Testis (tissue), 3 donors: Measurements from ENCODE around the gene RXRA. TPM values are rescaled to one million over a fixed set of nuclear protein-coding genes. Genes with fewer than 3 reads are reported as not detected.

Source experiments
- DNase-seq: peaks from one replicate; pipeline ENCODE4 v3.0.0-alpha.2; 2019
- H3K27ac ChIP-seq, 2 donors: fragments of 200-600 bp; sonication (generic); one replicate each; pipeline ENCODE4 v1.5.1; 2019
- H3K27me3 ChIP-seq: fragments of 200-600 bp; sonication (generic); one replicate; pipeline ENCODE4 v1.5.1; 2019
- H3K36me3 ChIP-seq: fragments of 200-600 bp; sonication (generic); one replicate; pipeline ENCODE4 v1.5.1; 2017; ENCODE audit warnings: low read depth; ENCODE audit errors: missing control alignments
- H3K4me1 ChIP-seq: fragments of 200-600 bp; sonication (generic); one replicate; pipeline ENCODE4 v1.5.1; 2019
- H3K4me3 ChIP-seq, 2 donors: fragments of 200-600 bp; sonication (generic); one replicate each; pipeline ENCODE4 v1.5.1; 2017 to 2019
- H3K9me3 ChIP-seq: fragments of 200-600 bp; sonication (generic); one replicate; pipeline ENCODE4 v1.5.1; 2017
- POLR2A ChIP-seq: fragments of 450-650 bp; IDR thresholded peaks from one replicate; pipeline ENCODE4 v1.6.1; 2017; ENCODE audit warnings: antibody characterized with exemption, mild to moderate bottlenecking, moderate library complexity
- WGBS, 2 donors: methylation state at CpG; one replicate each; pipeline ENCODE4 v1.1.5; 2018; 5-methylcytosine and 5-hydroxymethylcytosine counted together
- intact Hi-C: fragments of 100-400 bp; cut with DNase I; formaldehyde crosslinking; loops from one replicate; pipeline ENCODE4 v1.15.1; 2023; ENCODE audit warnings: low total_unique reads
- polyA plus RNA-seq: library from polyadenylated mRNA; stranded (reverse); fragments of 350-450 nt; fragmentation: Illumina TruSeq; extraction: RNeasy Lipid Tissue Mini Kit (QIAGEN cat#74804); gene quantifications from one replicate; pipeline ENCODE4 v1.2.3, GENCODE V29; 2014; ENCODE audit warnings: low read depth, low replicate concordance; ENCODE audit not compliant: insufficient read depth
- total RNA-seq, 2 donors: library from RNA; depleted of rRNA; stranded (reverse); fragments of >200 nt; gene quantifications; one replicate each; pipeline ENCODE4 v1.2.3, GENCODE V29; 2016
- TF ChIP-seq, protein P1 (sequence below), 3 experiments: fragments of 450-650 bp in 2 of 3; fragments of 200-600 bp in 1 of 3; sonication (generic) in 1 of 3; IDR thresholded peaks; one replicate each; pipeline ENCODE4 v1.5.1; 2016 to 2019; ENCODE audit warnings: antibody characterized with exemption in 3 of 3, mild to moderate bottlenecking in 2 of 3, moderate library complexity in 1 of 3

RXRA gene
- total and polyA plus RNA-seq, 3 donors from 2014 or later, result 31.3 to 61.0 (median 47.3) TPM

DNA sequence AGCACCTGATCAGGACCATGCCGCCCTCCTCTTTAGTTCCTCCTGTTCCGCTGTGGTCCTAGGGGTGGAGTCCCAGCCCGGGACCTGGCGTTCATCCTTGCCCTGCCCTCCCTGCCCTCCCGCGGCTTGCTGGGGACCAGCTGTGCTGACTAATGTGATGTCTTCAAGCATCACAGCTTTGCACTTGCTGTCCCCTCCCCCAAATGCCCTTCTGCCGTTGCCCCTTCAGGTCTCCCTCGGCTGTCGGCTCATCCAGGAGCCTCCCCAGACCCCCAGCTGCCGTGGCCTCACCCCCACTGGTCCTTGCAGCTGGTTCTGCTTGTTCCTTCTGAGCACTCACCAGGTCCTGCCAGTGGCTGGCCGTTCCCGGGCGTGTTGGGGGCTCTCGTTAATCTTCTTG is 19.9 kb downstream of the RXRA start:
- WGBS, 2 donors, result 45 to 72% methylated on average over 8 to 14 of the region's 14 CpGs
- H3K4me1 ChIP-seq, result peaks cover 60% of the 10 kb centered on the region
- H3K4me3 ChIP-seq, result no peak overlapping the region
- TF ChIP-seq, protein P1, sequence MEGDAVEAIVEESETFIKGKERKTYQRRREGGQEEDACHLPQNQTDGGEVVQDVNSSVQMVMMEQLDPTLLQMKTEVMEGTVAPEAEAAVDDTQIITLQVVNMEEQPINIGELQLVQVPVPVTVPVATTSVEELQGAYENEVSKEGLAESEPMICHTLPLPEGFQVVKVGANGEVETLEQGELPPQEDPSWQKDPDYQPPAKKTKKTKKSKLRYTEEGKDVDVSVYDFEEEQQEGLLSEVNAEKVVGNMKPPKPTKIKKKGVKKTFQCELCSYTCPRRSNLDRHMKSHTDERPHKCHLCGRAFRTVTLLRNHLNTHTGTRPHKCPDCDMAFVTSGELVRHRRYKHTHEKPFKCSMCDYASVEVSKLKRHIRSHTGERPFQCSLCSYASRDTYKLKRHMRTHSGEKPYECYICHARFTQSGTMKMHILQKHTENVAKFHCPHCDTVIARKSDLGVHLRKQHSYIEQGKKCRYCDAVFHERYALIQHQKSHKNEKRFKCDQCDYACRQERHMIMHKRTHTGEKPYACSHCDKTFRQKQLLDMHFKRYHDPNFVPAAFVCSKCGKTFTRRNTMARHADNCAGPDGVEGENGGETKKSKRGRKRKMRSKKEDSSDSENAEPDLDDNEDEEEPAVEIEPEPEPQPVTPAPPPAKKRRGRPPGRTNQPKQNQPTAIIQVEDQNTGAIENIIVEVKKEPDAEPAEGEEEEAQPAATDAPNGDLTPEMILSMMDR (IDR thresholded peaks at IDR 0.05), result no peak
- no peak for TF ChIP-seq POLR2A
- H3K9me3 ChIP-seq, result no peaks in the 10 kb centered on the region
- no peak for DNase-seq
- H3K27ac ChIP-seq, result no peak overlapping the region
- intact Hi-C loops, result no loop called here
- H3K36me3 ChIP-seq, result no peaks in the 10 kb centered on the region
- no peaks in the 10 kb centered on the region for H3K27me3 ChIP-seq

- 88 to 89% methylated on average over 16 to 21 of the region's 21 CpGs for WGBS, 2 donors
- no peak for DNase-seq
These were observed 20.8 kb downstream of the RXRA start for GRCh38 chr9:134346840-134347583.

DNA sequence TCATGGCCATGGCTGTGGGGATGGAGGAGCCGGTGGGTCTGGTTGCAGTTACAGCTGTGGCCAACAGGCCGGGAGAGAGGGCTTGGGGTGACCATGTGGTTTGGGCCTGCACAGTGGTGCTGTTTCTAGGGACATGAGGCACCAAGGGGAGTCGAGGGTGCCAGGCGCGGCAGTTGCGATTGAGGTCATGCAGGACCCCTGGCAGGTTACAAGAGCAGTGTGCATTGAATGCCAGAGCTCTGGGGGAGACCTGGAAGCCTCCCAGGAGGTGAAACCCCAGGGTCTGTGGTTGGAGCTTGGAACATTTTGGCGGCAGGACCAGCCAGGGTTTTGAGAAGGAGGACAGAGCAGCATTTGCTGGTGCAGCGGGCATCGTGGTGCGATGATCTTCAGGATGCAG is 21.7 kb downstream of the RXRA start:
- Histone ChIP-seq H3K27ac (no peak overlapping the region), H3K36me3 (no peaks in the 10 kb centered on the region), H3K9me3 (no peaks in the 10 kb centered on the region), H3K4me3 (no peak overlapping the region), H3K4me1 (peaks cover 50% of the 10 kb centered on the region), H3K27me3 (no peaks in the 10 kb centered on the region)
- 90 to 92% methylated on average over 4 to 10 of the region's 10 CpGs for WGBS, 2 donors
- DNase-seq, result no peak
- intact Hi-C loops, result no loop called here
- TF ChIP-seq POLR2A, result no peak
- TF ChIP-seq, protein P1 (IDR thresholded peaks at IDR 0.05), result no peak

More at GRCh38 chr9:134346840-134347583, 20.8 kb downstream of the RXRA start:
- Histone ChIP-seq H3K27me3 (no peaks in the 10 kb centered on the region), H3K36me3 (no peaks in the 10 kb centered on the region), H3K9me3 (no peaks in the 10 kb centered on the region), H3K27ac (no peak overlapping the region), H3K4me3 (no peak overlapping the region), H3K4me1 (peaks cover 55% of the 10 kb centered on the region)
- intact Hi-C loops, result no loop called here
- TF ChIP-seq, protein P1 (IDR thresholded peaks at IDR 0.05), result no peak
- no peak for TF ChIP-seq POLR2A

GRCh38 chr9:134348404-134349155 is 22.3 kb downstream of the RXRA start:
- 81 to 92% methylated on average over 7 to 30 of the region's 30 CpGs for WGBS, 2 donors
- Histone ChIP-seq H3K36me3 (no peaks in the 10 kb centered on the region), H3K27me3 (no peaks in the 10 kb centered on the region), H3K9me3 (no peaks in the 10 kb centered on the region), H3K4me1 (peaks cover 46% of the 10 kb centered on the region), H3K4me3 (no peak overlapping the region), H3K27ac (no peak overlapping the region)
- DNase-seq, result no peak
- TF ChIP-seq, protein P1 (IDR thresholded peaks at IDR 0.05), result no peak
- TF ChIP-seq POLR2A, result no peak
- intact Hi-C loops, result no loop called here
